ENCODE results near the gene SEMA5B.

Gene SEMA5B

DNA sequence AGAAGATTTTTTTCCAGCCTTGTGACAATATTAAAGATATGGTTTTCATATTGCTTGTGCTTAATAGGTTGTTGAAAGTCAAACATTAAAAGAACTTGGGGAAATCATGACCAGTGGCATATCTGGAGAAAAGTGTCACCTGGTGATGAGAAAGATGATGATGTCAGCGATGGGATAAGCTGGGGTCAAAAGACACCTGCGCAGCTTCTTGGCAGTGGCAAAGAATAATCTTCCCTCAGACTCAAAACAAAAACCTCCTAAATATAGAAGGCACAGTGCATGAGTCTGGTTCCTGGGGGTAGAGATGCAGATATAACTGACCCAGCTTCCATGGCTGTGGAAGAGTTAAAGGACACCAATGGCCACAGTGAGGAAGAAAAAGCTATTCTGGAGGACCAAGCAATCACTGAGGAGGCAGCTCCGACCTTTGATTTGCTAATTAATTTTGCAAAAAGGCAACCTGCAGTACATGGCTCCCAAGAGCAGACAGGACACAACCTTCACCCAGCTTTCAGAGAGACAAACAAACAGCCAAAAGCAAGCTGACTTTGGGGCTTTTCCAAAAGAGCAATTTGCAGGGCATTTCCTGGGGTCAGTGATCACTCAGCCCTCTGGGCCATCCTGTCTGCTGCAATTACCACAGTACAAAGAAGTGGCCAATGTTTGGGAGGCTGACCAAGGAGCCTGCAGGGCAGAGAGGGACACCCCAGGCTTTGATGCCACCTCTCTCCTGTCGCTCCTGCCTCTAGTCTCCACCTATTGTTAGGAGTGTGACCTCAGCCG lies 17.6 kb upstream of the SEMA5B start:
- WGBS (ENCODE audit: extremely low coverage, insufficient coverage, insufficient read length) = no CpG with 5 or more reads among the region's 5 CpGs
- H3K4ac ChIP-seq (ENCODE audit: low read depth, low read length) = no peak overlapping the region
- H2AK5ac ChIP-seq (ENCODE audit: low read length) = no peak overlapping the region
- H3K18ac ChIP-seq (ENCODE audit: low read length) = no peak overlapping the region
- no peak for DNase-seq
- H3K27ac ChIP-seq (ENCODE audit: low read depth, low read length) = no peak overlapping the region
- no peaks in the 10 kb centered on the region for H3K27me3 ChIP-seq (ENCODE audit: insufficient read depth, low read length)
- H3K9ac ChIP-seq (ENCODE audit: low read length) = no peak overlapping the region
- H2BK120ac ChIP-seq (ENCODE audit: insufficient read depth, low read length, poor library complexity) = no peak overlapping the region
- H4K8ac ChIP-seq (ENCODE audit: low read depth, low read length) = no peak overlapping the region
- no peaks in the 10 kb centered on the region for H3K79me2 ChIP-seq (ENCODE audit: control insufficient read depth, insufficient read depth, low read length, poor library complexity)
- no peak overlapping the region for H3K4me3 ChIP-seq (ENCODE audit: low read depth, low read length)
- peaks cover 4% of the 10 kb centered on the region for H3K79me1 ChIP-seq (ENCODE audit: low read length)
- H2BK12ac ChIP-seq (ENCODE audit: low read length) = no peak overlapping the region
- H3K14ac ChIP-seq (ENCODE audit: low read length) = no peak overlapping the region
- peaks cover 6 to 18% of the 10 kb centered on the region in 2 experiments for H3K4me1 ChIP-seq (ENCODE audit: control insufficient read depth in 1 of 2, insufficient read depth in 2 of 2, low read length in 2 of 2)
- H4K12ac ChIP-seq (ENCODE audit: low read depth, low read length) = no peak overlapping the region
- H2AFZ ChIP-seq (ENCODE audit: insufficient read depth, low read length, poor library complexity) = no peak overlapping the region
- H3K4me2 ChIP-seq (ENCODE audit: low read length) = no peak overlapping the region
- no peaks in the 10 kb centered on the region for H3K36me3 ChIP-seq (ENCODE audit: control insufficient read depth in 1 of 2, insufficient read depth in 2 of 2, low read length in 2 of 2)
- no peaks in the 10 kb centered on the region for H3K9me3 ChIP-seq (ENCODE audit: insufficient read depth, low read depth, low read length)
- H4K91ac ChIP-seq (ENCODE audit: low read depth, low read length) = no peak overlapping the region
- no peak overlapping the region for H2BK5ac ChIP-seq (ENCODE audit: low read depth, low read length, poor library complexity)
- no peak overlapping the region for H3K23ac ChIP-seq (ENCODE audit: low read length)

DNA sequence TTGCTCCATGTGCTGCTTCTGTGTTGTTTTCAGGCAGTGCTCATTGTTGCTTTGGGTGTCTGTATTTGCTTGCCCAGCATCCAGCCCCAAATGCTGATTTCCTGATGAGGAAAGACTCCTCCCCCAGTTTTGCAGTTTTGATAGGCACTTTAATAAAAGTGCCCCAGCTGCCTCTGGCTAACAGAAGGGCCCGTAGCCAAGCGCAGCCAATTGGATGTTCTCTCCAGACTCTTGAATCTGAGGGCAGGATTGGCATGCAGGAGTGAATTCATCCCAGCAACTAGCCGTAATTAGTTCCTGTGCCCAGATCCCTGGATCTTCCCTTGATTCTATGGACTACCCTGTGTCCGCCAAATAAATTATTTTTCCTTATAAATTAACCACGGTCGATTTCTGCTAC lies 14.8 kb upstream of the SEMA5B start:
- Histone ChIP-seq H3K4me2 (ENCODE audit: low read length) (no peak overlapping the region), H2AFZ (ENCODE audit: insufficient read depth, low read length, poor library complexity) (no peak overlapping the region), H3K79me1 (ENCODE audit: low read length) (peaks cover 14% of the 10 kb centered on the region), H3K23ac (ENCODE audit: low read length) (no peak overlapping the region), H3K9ac (ENCODE audit: low read length) (no peak overlapping the region), H3K9me3 (ENCODE audit: insufficient read depth, low read depth, low read length) (no peaks in the 10 kb centered on the region), H4K8ac (ENCODE audit: low read depth, low read length) (no peak overlapping the region), H2BK12ac (ENCODE audit: low read length) (no peak overlapping the region), H3K4me1 (ENCODE audit: control insufficient read depth in 1 of 2, insufficient read depth in 2 of 2, low read length in 2 of 2) (peaks cover 7 to 20% of the 10 kb centered on the region in 2 experiments), H2BK5ac (ENCODE audit: low read depth, low read length, poor library complexity) (no peak overlapping the region), H3K79me2 (ENCODE audit: control insufficient read depth, insufficient read depth, low read length, poor library complexity) (no peaks in the 10 kb centered on the region), H4K12ac (ENCODE audit: low read depth, low read length) (no peak overlapping the region), H3K27me3 (ENCODE audit: insufficient read depth, low read length) (no peaks in the 10 kb centered on the region), H3K4ac (ENCODE audit: low read depth, low read length) (no peak overlapping the region), H2BK120ac (ENCODE audit: insufficient read depth, low read length, poor library complexity) (no peak overlapping the region), H3K18ac (ENCODE audit: low read length) (no peak overlapping the region), H3K36me3 (ENCODE audit: control insufficient read depth in 1 of 2, insufficient read depth in 2 of 2, low read length in 2 of 2) (no peaks in the 10 kb centered on the region), H3K27ac (ENCODE audit: low read depth, low read length) (no peak overlapping the region), H3K4me3 (ENCODE audit: low read depth, low read length) (no peak overlapping the region), H4K91ac (ENCODE audit: low read depth, low read length) (peak overlapping the region; percentile 18), H2AK5ac (ENCODE audit: low read length) (no peak overlapping the region), H3K14ac (ENCODE audit: low read length) (no peak overlapping the region)
- DNase-seq = no peak
- no CpG with 5 or more reads among the region's 6 CpGs for WGBS (ENCODE audit: extremely low coverage, insufficient coverage, insufficient read length)

DNA sequence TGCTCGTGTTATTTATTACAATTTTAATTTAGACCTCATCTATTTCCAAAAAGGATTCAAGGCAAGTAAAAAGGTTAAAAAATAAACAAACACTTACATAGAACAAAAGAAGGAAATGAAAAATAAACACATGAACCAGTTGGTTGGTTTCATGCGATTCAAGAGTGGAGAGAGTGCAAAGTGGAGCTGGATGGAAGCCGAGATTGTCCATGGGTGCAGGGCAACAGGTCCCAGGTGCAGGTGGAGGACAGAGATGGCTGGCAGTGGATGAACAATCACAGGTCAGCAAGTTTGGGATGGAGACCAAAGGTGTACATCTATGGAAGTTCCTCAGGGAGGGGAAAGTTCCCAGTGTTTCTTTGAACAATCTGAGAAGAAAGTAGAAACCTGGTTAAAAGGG lies 11.6 kb upstream of the SEMA5B start:
- H3K4me2 ChIP-seq (ENCODE audit: low read length) = no peak overlapping the region
- H2BK120ac ChIP-seq (ENCODE audit: insufficient read depth, low read length, poor library complexity) = peak overlapping the region; percentile 87
- no peak overlapping the region for H3K27ac ChIP-seq (ENCODE audit: low read depth, low read length)
- H2AFZ ChIP-seq (ENCODE audit: insufficient read depth, low read length, poor library complexity) = no peak overlapping the region
- peak overlapping the region; percentile 77 for H2BK12ac ChIP-seq (ENCODE audit: low read length)
- no peak overlapping the region for H3K9ac ChIP-seq (ENCODE audit: low read length)
- peak overlapping the region; percentile 70 for H4K91ac ChIP-seq (ENCODE audit: low read depth, low read length)
- no peak overlapping the region for H4K12ac ChIP-seq (ENCODE audit: low read depth, low read length)
- no peaks in the 10 kb centered on the region for H3K79me2 ChIP-seq (ENCODE audit: control insufficient read depth, insufficient read depth, low read length, poor library complexity)
- H3K4me3 ChIP-seq (ENCODE audit: low read depth, low read length) = no peak overlapping the region
- peaks cover 5 to 7% of the 10 kb centered on the region in 2 experiments for H3K4me1 ChIP-seq (ENCODE audit: control insufficient read depth in 1 of 2, insufficient read depth in 2 of 2, low read length in 2 of 2)
- H3K27me3 ChIP-seq (ENCODE audit: insufficient read depth, low read length) = no peaks in the 10 kb centered on the region
- no peaks in the 10 kb centered on the region for H3K9me3 ChIP-seq (ENCODE audit: insufficient read depth, low read depth, low read length)
- H2BK5ac ChIP-seq (ENCODE audit: low read depth, low read length, poor library complexity) = no peak overlapping the region
- WGBS (ENCODE audit: extremely low coverage, insufficient coverage, insufficient read length) = no CpG with 5 or more reads among the region's 3 CpGs
- no peaks in the 10 kb centered on the region for H3K36me3 ChIP-seq (ENCODE audit: control insufficient read depth in 1 of 2, insufficient read depth in 2 of 2, low read length in 2 of 2)
- H3K18ac ChIP-seq (ENCODE audit: low read length) = no peak overlapping the region
- DNase-seq = no peak
- H4K8ac ChIP-seq (ENCODE audit: low read depth, low read length) = peak overlapping the region; percentile 26
- no peak overlapping the region for H2AK5ac ChIP-seq (ENCODE audit: low read length)
- no peak overlapping the region for H3K14ac ChIP-seq (ENCODE audit: low read length)
- no peak overlapping the region for H3K23ac ChIP-seq (ENCODE audit: low read length)
- peaks cover 11% of the 10 kb centered on the region for H3K79me1 ChIP-seq (ENCODE audit: low read length)
- H3K4ac ChIP-seq (ENCODE audit: low read depth, low read length) = no peak overlapping the region

GRCh38 chr3:123038751-123039150 lies 11.2 kb upstream of the SEMA5B start:
- Histone ChIP-seq H3K18ac (ENCODE audit: low read length) (no peak overlapping the region), H4K91ac (ENCODE audit: low read depth, low read length) (no peak overlapping the region)

More at GRCh38 chr3:123038751-123039150, 11.2 kb upstream of the SEMA5B start:
- Histone ChIP-seq H3K4me1 (ENCODE audit: control insufficient read depth in 1 of 2, insufficient read depth in 2 of 2, low read length in 2 of 2) (peaks cover 5 to 7% of the 10 kb centered on the region in 2 experiments), H3K9ac (ENCODE audit: low read length) (no peak overlapping the region), H3K14ac (ENCODE audit: low read length) (no peak overlapping the region), H3K27me3 (ENCODE audit: insufficient read depth, low read length) (no peaks in the 10 kb centered on the region), H4K8ac (ENCODE audit: low read depth, low read length) (no peak overlapping the region), H4K12ac (ENCODE audit: low read depth, low read length) (no peak overlapping the region), H3K79me1 (ENCODE audit: low read length) (peaks cover 11% of the 10 kb centered on the region), H2AK5ac (ENCODE audit: low read length) (no peak overlapping the region), H2BK5ac (ENCODE audit: low read depth, low read length, poor library complexity) (no peak overlapping the region), H3K4ac (ENCODE audit: low read depth, low read length) (no peak overlapping the region), H3K4me2 (ENCODE audit: low read length) (no peak overlapping the region), H2BK12ac (ENCODE audit: low read length) (no peak overlapping the region), H3K27ac (ENCODE audit: low read depth, low read length) (no peak overlapping the region), H3K4me3 (ENCODE audit: low read depth, low read length) (no peak overlapping the region), H3K36me3 (ENCODE audit: control insufficient read depth in 1 of 2, insufficient read depth in 2 of 2, low read length in 2 of 2) (no peaks in the 10 kb centered on the region), H3K23ac (ENCODE audit: low read length) (no peak overlapping the region), H3K79me2 (ENCODE audit: control insufficient read depth, insufficient read depth, low read length, poor library complexity) (no peaks in the 10 kb centered on the region), H2BK120ac (ENCODE audit: insufficient read depth, low read length, poor library complexity) (no peak overlapping the region), H2AFZ (ENCODE audit: insufficient read depth, low read length, poor library complexity) (no peak overlapping the region), H3K9me3 (ENCODE audit: insufficient read depth, low read depth, low read length) (no peaks in the 10 kb centered on the region)
- peak; percentile 46 to 77 for DNase-seq
